ENCODE results near the gene SHC2.

GRCh38 chr19:472005-472858 is 11.4 kb upstream of the SHC2 start:
- TF ChIP-seq, protein P1, sequence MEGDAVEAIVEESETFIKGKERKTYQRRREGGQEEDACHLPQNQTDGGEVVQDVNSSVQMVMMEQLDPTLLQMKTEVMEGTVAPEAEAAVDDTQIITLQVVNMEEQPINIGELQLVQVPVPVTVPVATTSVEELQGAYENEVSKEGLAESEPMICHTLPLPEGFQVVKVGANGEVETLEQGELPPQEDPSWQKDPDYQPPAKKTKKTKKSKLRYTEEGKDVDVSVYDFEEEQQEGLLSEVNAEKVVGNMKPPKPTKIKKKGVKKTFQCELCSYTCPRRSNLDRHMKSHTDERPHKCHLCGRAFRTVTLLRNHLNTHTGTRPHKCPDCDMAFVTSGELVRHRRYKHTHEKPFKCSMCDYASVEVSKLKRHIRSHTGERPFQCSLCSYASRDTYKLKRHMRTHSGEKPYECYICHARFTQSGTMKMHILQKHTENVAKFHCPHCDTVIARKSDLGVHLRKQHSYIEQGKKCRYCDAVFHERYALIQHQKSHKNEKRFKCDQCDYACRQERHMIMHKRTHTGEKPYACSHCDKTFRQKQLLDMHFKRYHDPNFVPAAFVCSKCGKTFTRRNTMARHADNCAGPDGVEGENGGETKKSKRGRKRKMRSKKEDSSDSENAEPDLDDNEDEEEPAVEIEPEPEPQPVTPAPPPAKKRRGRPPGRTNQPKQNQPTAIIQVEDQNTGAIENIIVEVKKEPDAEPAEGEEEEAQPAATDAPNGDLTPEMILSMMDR (conservative IDR thresholded peaks at IDR 0.05; ENCODE audit: low read length), result no peak
- TF ChIP-seq EZH2phosphoT487 (IDR thresholded peaks at IDR 0.05; ENCODE audit: borderline replicate concordance), result no peak

All from Loucy (cell line).